GM10266 (cell line): ENCODE measurements around the gene CFAP46.

Experiments
- DNase-seq: peaks from one replicate; pipeline ENCODE4 v3.0.0; 2012; ENCODE audit errors: extremely low spot score
- CTCF ChIP-seq: IDR thresholded peaks from 2 replicates; pipeline ENCODE4 v1.5.1; 2012; ENCODE audit warnings: mild to moderate bottlenecking, low read depth; ENCODE audit not compliant: control insufficient read depth, insufficient read depth; ENCODE audit errors: missing control alignments

The CFAP46 gene

GRCh38 chr10:132807621-132808049, 134.7 kb downstream of the CFAP46 start:
- DNase-seq, result no peak
- no peak for TF ChIP-seq CTCF

- DNase-seq, result no peak
These were observed 135.8 kb downstream of the CFAP46 start for GRCh38 chr10:132806561-132807003.

GRCh38 chr10:132806110-132806509, 136.3 kb downstream of the CFAP46 start:
- no peak for DNase-seq
- TF ChIP-seq CTCF, result no peak

More at GRCh38 chr10:132806561-132807003, 135.8 kb downstream of the CFAP46 start:
- TF ChIP-seq CTCF, result no peak

GRCh38 chr10:132805599-132805998, 136.8 kb downstream of the CFAP46 start:
- no peak for DNase-seq
- TF ChIP-seq CTCF, result no peak

- TF ChIP-seq CTCF, result no peak
- no peak for DNase-seq
These were observed 137.5 kb downstream of the CFAP46 start for GRCh38 chr10:132804785-132805426.

GRCh38 chr10:132804287-132804686, 138.1 kb downstream of the CFAP46 start:
- DNase-seq, result no peak
- TF ChIP-seq CTCF, result no peak

- DNase-seq, result no peak
- TF ChIP-seq CTCF, result no peak
These were observed 138.8 kb downstream of the CFAP46 start for GRCh38 chr10:132803416-132804210.
